Measurements from ENCODE around the gene ZNF219. TPM values are rescaled to one million over a fixed set of nuclear protein-coding genes. Genes with fewer than 3 reads are reported as not detected.
"Not testable (repeated sequence)": the region's sequence is repeated elsewhere in the genome, so short reads cannot be mapped to it uniquely, and the experiment has no call there.

Gene ZNF219
- polyA plus RNA-seq, 4 donors: 23.3 to 37.0 (median 26.5) TPM

DNA sequence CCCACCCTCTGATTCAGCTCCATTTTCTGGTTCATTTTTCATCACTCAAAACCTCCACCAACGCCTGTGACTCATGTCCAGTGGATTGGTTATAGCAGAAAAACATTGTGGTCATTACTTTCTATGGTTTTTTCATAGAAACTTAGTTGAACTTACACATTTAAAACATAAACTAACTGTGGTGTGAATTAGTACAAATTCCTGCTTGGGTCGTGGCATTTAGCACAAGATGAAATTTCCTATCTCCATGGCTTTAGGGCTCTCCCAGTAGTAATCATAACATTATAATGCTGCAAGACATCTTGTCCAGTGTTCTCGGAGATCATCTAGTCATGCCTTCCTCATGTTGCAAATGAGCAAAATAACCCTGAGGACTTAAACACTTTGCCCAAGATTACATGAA is 49.2 kb downstream of the ZNF219 start:
- DNase-seq (ENCODE audit: low read depth in 4 of 4, low spot score in 3 of 4): no peak

DNA sequence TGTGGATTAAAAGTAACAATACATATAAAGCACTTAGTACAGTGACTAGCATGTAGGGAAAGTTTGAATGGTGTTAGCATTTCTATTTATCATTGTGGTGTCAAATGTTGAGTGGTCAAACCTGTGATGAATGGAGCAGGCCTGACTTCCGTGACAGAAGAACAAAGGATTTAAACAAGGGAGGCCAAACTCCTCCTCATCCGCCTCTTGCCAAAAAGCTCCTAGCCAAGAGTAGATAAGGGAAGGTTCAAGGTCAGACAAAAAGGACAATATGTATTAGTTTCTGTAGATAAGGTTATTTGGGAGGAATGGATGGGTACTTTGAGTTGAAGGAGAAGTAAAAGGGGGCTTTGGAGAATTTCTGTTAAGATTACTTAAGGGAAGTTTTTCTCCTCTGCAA is 49.8 kb downstream of the ZNF219 start:
- no peak for DNase-seq (ENCODE audit: low read depth in 4 of 4, low spot score in 3 of 4)

- DNase-seq (ENCODE audit: low read depth in 4 of 4, low spot score in 3 of 4): no peak
Observed at GRCh38 chr14:21047378-21047781, 51.1 kb downstream of the ZNF219 start.

- DNase-seq (ENCODE audit: low read depth in 4 of 4, low spot score in 3 of 4): no peak
Observed at GRCh38 chr14:21043974-21044618, 54.4 kb downstream of the ZNF219 start.

DNA sequence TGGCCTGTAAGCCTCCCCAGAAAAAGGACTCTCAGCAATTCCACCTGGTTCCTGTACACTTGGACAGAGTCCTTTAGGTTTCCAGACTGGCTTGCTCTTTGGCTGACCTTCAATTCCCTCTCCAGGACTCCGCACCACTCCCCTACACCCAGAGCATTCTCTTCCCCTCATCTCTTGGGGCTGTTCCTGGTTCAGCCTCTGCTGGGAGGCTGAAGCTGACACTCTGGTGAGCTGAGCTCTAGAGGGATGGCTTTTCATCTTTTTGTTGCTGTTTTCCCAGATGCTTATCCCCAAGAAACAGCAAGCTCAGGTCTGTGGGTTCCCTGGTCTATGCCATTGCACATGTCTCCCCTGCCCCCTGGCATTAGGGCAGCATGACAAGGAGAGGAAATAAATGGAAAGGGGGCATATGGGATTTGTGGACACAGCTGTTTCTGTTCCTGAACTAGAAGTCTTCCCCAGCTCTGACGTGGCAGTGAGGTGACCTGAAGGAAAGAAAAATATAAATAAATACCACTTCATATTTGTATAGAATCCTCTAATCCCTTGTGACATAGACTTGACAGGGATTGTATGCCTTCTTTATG is 55.0 kb downstream of the ZNF219 start:
- no peak for DNase-seq (ENCODE audit: low read depth in 4 of 4, low spot score in 3 of 4)

DNA sequence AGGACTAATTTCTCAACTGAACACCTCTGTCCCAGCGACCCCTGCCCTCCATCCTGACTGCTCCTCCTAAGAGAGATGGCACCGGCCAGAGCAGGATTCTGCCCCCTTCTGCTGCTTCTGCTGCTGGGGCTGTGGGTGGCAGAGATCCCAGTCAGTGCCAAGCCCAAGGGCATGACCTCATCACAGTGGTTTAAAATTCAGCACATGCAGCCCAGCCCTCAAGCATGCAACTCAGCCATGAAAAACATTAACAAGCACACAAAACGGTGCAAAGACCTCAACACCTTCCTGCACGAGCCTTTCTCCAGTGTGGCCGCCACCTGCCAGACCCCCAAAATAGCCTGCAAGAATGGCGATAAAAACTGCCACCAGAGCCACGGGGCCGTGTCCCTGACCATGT is 55.5 kb downstream of the ZNF219 start:
- no peak for DNase-seq (ENCODE audit: low read depth in 4 of 4, low spot score in 3 of 4)

- DNase-seq (ENCODE audit: low read depth in 4 of 4, low spot score in 3 of 4): no peak
Observed at GRCh38 chr14:21041676-21042433, 56.6 kb downstream of the ZNF219 start, which contains the start of gene RNASE7. TSS of gene RNASE7 (plus strand) at chr14:21042362. CDS start at chr14:21042993, 631 bp downstream.

DNA sequence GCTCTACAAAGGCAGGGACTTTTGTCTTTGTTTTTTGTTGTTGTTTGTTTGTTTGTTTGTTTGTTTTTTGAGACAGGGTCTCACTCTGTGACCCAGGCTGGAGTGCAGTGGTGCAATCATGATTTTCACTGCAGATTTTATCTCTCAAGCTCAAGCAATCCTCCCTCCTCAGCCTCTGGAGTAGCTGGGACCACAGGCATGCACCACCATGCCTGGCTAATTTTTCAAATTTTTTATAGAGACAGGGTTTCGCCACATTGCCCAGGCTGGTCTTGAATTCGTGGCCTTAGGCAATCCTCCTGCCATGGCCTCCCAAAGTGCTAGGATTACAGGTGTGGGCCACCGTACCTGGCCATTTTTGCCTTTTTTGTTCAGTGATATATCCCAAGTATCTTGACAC is 57.5 kb downstream of the ZNF219 start:
- not testable (repeated sequence) for DNase-seq (ENCODE audit: low read depth in 4 of 4, low spot score in 3 of 4)

DNA sequence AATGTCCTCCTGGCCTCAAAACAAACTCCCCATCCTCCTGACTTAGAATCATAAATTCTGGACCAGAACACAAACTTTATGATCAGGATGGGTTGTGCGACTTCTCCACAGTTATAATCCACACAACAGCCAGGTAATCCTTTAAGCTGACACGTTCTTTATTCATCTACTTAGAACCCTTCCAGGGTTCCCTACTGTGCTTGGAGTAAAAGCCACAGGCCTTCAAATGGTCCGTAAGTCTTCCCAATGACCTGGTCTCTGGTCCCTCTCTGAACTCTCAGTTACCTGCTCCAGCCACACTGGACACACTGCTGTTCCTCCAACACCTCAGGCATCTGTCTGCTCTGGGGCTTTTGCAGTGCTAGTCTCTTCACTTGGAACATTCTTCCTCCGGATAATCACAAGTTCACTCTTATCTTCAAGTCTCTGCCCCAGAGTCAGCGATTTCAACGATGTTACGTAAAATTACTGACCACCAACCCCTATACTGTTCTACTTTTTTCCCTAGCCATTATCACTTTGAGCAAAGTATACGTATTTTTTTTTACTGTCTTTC is 58.0 kb downstream of the ZNF219 start:
- DNase-seq (ENCODE audit: low read depth in 4 of 4, low spot score in 3 of 4): no peak

Other genes with a start within 250 kb of the ZNF219 start
- under 1 TPM in 3 of 4 donors, not detected in 1; 0.35 to 0.82 (median 0.64) TPM for gene RNASE3, start 207.3 kb downstream of the ZNF219 start, polyA plus RNA-seq (ENCODE audit: insufficient read length in 4 of 4)
- gene RNASE2, start 143.2 kb downstream of the ZNF219 start, polyA plus RNA-seq (ENCODE audit: insufficient read length in 4 of 4): 1 to 10 TPM in 2 of 4 donors, under 1 TPM in 2; 0.65 to 1.9 (median 0.97) TPM
- gene METTL17, start 108.7 kb downstream of the ZNF219 start, polyA plus RNA-seq (ENCODE audit: insufficient read length in 4 of 4): 10 to 100 TPM; 78.3 to 81.5 (median 80.5) TPM
- gene SLC39A2, start 99.4 kb downstream of the ZNF219 start, polyA plus RNA-seq (ENCODE audit: insufficient read length in 4 of 4): 1 to 10 TPM; 1.2 to 2.4 (median 1.7) TPM
- 100 to 1,000 TPM; 146 to 184 (median 175) TPM for gene NDRG2, start 73.6 kb downstream of the ZNF219 start, polyA plus RNA-seq (ENCODE audit: insufficient read length in 4 of 4)
- 1 to 10 TPM; 1.9 to 4.8 (median 3.7) TPM for gene TPPP2, start 68.4 kb downstream of the ZNF219 start, polyA plus RNA-seq (ENCODE audit: insufficient read length in 4 of 4)
- under 1 TPM; 0.28 to 0.64 (median 0.41) TPM for gene RNASE13, start 63.8 kb downstream of the ZNF219 start, polyA plus RNA-seq (ENCODE audit: insufficient read length in 4 of 4)
- gene RNASE7, start 56.3 kb downstream of the ZNF219 start, polyA plus RNA-seq (ENCODE audit: insufficient read length in 4 of 4): under 1 TPM; 0.55 to 0.91 (median 0.74) TPM
- gene RNASE8, start 40.8 kb downstream of the ZNF219 start, polyA plus RNA-seq (ENCODE audit: insufficient read length in 4 of 4): not detected
- gene ARHGEF40, start 28.4 kb downstream of the ZNF219 start, polyA plus RNA-seq (ENCODE audit: insufficient read length in 4 of 4): 10 to 100 TPM; 71.5 to 85.4 (median 78.9) TPM
- gene TMEM253, start 2.4 kb upstream of the ZNF219 start, polyA plus RNA-seq (ENCODE audit: insufficient read length in 4 of 4): 1 to 10 TPM in 3 of 4 donors, under 1 TPM in 1; 0.91 to 1.7 (median 1.1) TPM
- gene OR5AU1, start 57.4 kb upstream of the ZNF219 start, polyA plus RNA-seq (ENCODE audit: insufficient read length in 4 of 4): under 1 TPM in 3 of 4 donors, not detected in 1; 0.01 to 0.05 (median 0.03) TPM
- gene HNRNPC, start 170.8 kb upstream of the ZNF219 start, polyA plus RNA-seq (ENCODE audit: insufficient read length in 4 of 4): 100 to 1,000 TPM; 905 to 979 (median 962) TPM
- under 1 TPM; 0.39 to 0.69 (median 0.61) TPM for gene RPGRIP1, start 181.4 kb upstream of the ZNF219 start, polyA plus RNA-seq (ENCODE audit: insufficient read length in 4 of 4)

Data from right renal pelvis (tissue), 4 donors.